Measurements from ENCODE around the gene OCA2. TPM values are rescaled to one million over a fixed set of nuclear protein-coding genes. Genes with fewer than 3 reads are reported as not detected.

The OCA2 gene
- total RNA-seq, 1 donor from 2014 or later: 1.2 TPM

DNA sequence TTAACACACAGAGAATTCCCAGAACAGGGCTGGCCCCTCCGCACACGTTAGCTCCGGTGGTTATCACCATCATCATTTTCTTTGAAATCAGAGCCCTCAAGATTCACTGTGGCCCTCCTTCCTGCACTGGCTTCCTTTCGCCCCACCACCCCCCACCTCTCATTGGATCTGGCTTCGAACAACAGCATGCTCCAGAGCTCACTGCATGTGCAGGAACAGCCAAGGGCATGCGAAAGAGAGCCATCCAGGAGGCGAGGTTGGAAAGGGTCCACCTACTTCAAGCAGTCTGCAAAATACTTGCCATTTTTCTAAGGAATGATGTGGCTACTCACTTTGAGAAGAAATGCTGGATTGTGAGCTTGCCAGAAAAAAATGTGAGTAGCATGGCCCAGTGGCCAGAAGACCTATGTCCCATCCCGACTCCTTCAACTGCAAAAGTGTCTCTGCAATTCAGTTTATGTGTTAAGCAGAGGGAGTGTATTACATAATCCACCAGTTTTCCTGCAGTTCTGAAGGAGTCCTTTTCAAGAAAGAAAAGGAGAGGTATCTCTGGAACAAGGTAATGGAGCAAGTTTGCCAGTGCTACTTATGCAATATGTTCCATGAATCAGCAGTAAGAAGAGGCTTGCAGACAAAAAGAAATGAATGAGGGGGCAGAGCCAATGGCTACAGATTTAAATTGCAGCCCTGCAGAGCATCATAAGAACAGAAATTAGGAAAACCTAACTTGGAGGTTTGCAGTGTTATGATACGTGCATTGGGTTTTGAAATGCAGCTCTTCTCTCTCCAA, 92.8 kb downstream of the OCA2 start:
- Mint-ChIP-seq H3K4me3 (ENCODE audit: unreplicated experiment) (no peak overlapping the region), H3K36me3 (ENCODE audit: unreplicated experiment) (no peaks in the 10 kb centered on the region)

DNA sequence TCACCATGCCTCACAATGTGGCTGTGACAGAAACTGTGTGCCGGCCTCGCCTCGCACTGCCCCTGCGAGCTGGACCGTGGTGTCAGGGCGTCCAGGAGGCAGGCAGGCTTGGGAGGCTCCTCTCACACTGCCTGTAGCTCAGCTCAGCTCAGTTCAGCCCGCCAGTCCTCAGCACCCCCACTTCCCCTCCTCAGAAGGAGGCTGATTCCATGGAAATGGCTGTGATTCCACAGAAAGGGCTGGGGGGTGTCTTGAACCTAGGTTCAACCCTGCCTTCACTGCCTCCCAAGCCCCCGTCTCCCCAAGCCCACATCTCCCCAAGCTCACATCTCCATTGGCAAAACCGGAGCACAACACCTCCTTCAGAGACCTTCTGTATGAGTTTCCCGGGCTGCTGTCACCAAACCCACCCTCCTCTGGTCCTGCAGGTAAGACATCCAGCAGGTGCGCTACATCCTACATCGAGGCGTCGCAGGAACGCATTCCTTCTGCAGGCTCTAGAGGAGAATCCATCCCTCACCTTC, 94.0 kb downstream of the OCA2 start:
- DNase-seq (ENCODE audit: extremely low spot score, unreplicated experiment): no peak
- H3K27ac Mint-ChIP-seq (ENCODE audit: unreplicated experiment): no peak overlapping the region
- H3K9me3 Mint-ChIP-seq (ENCODE audit: unreplicated experiment): peaks cover 16% of the 10 kb centered on the region
- no peaks in the 10 kb centered on the region for H3K36me3 Mint-ChIP-seq (ENCODE audit: unreplicated experiment)
- no peak for TF ChIP-seq CTCF (IDR thresholded peaks at IDR 0.05)
- no peaks in the 10 kb centered on the region for H3K4me1 Mint-ChIP-seq (ENCODE audit: unreplicated experiment)
- no peaks in the 10 kb centered on the region for H3K27me3 Mint-ChIP-seq (ENCODE audit: unreplicated experiment)
- no peak overlapping the region for H3K4me3 Mint-ChIP-seq (ENCODE audit: unreplicated experiment)

More for the DNA sequence above, 92.8 kb downstream of the OCA2 start:
- no peak for DNase-seq (ENCODE audit: extremely low spot score, unreplicated experiment)
- TF ChIP-seq CTCF (IDR thresholded peaks at IDR 0.05): no peak
- H3K9me3 Mint-ChIP-seq (ENCODE audit: unreplicated experiment): peaks cover 23% of the 10 kb centered on the region
- H3K4me1 Mint-ChIP-seq (ENCODE audit: unreplicated experiment): no peaks in the 10 kb centered on the region
- H3K27me3 Mint-ChIP-seq (ENCODE audit: unreplicated experiment): no peaks in the 10 kb centered on the region
- no peak overlapping the region for H3K27ac Mint-ChIP-seq (ENCODE audit: unreplicated experiment)

DNA sequence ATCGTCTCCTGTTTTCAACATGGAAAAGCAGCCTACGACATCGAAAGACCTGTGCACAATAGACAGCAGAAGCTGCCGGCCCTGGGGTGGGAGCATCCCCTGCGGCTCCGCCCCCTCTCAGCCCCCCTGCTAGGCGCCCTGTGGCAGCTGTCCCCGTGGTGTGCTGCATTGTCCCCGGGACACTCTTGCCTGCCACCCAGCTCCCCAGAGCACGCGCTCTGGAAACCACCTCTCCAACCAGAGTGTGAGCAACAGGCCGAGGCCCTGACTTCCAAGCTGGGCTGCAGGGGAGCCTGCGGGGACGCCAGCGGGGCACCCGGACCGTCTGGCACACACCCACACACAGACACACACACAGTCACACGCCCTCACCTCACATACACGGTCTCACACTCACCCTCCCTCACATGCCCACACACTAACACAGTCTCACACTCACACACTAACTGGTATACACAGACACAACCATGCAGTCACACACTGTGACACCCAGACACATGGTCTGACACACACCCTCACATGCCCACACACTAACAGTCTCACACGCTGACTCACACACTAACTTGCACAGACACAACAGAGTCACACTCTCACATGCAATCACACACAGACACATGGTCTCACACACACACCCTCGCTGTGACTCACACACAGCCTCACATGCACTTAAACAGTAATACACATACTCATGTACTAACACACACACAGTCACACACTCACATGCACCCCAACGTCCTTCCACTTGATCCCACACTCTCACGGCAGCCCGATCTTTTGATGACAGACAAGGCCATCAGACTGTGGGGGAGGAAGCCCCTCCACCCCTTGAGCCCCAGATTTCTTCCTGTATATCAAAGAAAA, 94.7 kb downstream of the OCA2 start:
- DNase-seq (ENCODE audit: extremely low spot score, unreplicated experiment): peak; percentile 75
- Mint-ChIP-seq H3K27me3 (ENCODE audit: unreplicated experiment) (no peaks in the 10 kb centered on the region), H3K9me3 (ENCODE audit: unreplicated experiment) (peaks cover 12% of the 10 kb centered on the region), H3K4me3 (ENCODE audit: unreplicated experiment) (no peak overlapping the region), H3K4me1 (ENCODE audit: unreplicated experiment) (no peaks in the 10 kb centered on the region), H3K36me3 (ENCODE audit: unreplicated experiment) (no peaks in the 10 kb centered on the region), H3K27ac (ENCODE audit: unreplicated experiment) (no peak overlapping the region)
- TF ChIP-seq CTCF (IDR thresholded peaks at IDR 0.05): no peak

DNA sequence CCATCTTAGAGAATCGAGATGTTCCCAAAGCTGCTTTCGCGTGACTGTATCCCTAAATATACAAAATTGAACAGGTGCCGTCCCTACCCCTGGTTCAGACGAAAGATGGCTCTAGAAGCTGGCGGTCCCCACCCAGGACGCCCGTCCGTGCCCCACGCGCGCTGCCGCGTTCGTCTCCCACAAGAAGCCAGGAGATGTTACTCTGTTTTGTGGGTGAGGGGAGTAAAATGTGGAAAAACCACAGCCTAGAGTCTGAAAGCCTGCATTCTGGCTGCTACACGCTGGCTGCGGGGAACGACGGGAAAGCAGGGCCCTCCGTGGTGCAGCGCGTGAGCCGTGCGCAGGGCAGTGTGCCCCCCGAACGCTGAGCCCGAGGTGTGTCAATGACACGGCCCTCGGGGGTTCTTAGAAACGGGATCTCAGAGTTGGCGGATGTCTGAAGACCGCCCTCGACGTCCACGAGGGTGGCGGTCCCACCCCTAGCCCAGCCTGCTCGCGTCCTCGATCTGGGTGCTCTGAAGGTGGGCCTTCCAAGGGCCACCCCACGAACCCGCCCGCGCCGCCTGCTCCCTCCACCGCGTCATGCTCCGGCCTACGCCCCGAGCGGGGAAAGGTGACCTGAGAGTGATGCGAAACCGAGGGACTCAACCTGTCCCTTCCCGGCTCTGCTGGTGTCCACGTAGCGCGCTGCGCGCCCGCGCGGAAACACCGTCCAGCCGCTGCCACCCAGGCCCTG, 95.6 kb downstream of the OCA2 start:
- no peaks in the 10 kb centered on the region for H3K36me3 Mint-ChIP-seq (ENCODE audit: unreplicated experiment)
- H3K4me3 Mint-ChIP-seq (ENCODE audit: unreplicated experiment): no peak overlapping the region
- no peaks in the 10 kb centered on the region for H3K27me3 Mint-ChIP-seq (ENCODE audit: unreplicated experiment)
- no peak for TF ChIP-seq CTCF (IDR thresholded peaks at IDR 0.05)
- DNase-seq (ENCODE audit: extremely low spot score, unreplicated experiment): peak; percentile 83
- H3K4me1 Mint-ChIP-seq (ENCODE audit: unreplicated experiment): no peaks in the 10 kb centered on the region
- no peak overlapping the region for H3K27ac Mint-ChIP-seq (ENCODE audit: unreplicated experiment)
- peaks cover 4% of the 10 kb centered on the region for H3K9me3 Mint-ChIP-seq (ENCODE audit: unreplicated experiment)
